Lower leg skin (tissue), 4 donors: ENCODE data around the gene FAXDC2. TPM values are rescaled to one million over a fixed set of nuclear protein-coding genes. Genes with fewer than 3 reads are reported as not detected.

ENCODE experiments used
- DNase-seq, 2 donors: peaks; one replicate each; pipeline ENCODE4 v3.0.0-alpha.2; 2019; ENCODE audit warnings: low spot score in 2 of 2
- H3K4me3 ChIP-seq: fragments of 200-600 bp; sonication (generic); 2 replicates; pipeline ENCODE4 v1.5.1; 2017; ENCODE audit warnings: mild to moderate bottlenecking, low read depth; ENCODE audit not compliant: poor library complexity, severe bottlenecking
- CTCF ChIP-seq, 3 donors: fragments of 450-650 bp; IDR thresholded peaks; one replicate each; pipeline ENCODE4 v1.5.1; 2016; ENCODE audit warnings: antibody characterized with exemption in 3 of 3, mild to moderate bottlenecking in 3 of 3, moderate library complexity in 2 of 3
- POLR2A ChIP-seq, 2 donors: fragments of 450-650 bp; IDR thresholded peaks; one replicate each; pipeline ENCODE4 v1.6.1; 2016 to 2017; ENCODE audit warnings: antibody characterized with exemption in 2 of 2, mild to moderate bottlenecking in 1 of 2, moderate library complexity in 1 of 2
- WGBS, 2 donors: methylation state at CpG; one replicate each; pipeline ENCODE4 v1.1.5; 2018; 5-methylcytosine and 5-hydroxymethylcytosine counted together
- intact Hi-C: fragments of 100-400 bp; cut with DNase I; formaldehyde crosslinking; loops from one replicate; pipeline ENCODE4 v1.15.0; 2023; ENCODE audit warnings: low total_unique reads
- total RNA-seq, 4 donors: library from RNA; depleted of rRNA; stranded (reverse); fragments of >200 nt; gene quantifications; one replicate each; pipeline ENCODE4 v1.1.0, GENCODE V29; 2016

Gene FAXDC2
- total RNA-seq, 4 donors from 2014 or later: 20.2 to 72.8 (median 47.3) TPM

DNA sequence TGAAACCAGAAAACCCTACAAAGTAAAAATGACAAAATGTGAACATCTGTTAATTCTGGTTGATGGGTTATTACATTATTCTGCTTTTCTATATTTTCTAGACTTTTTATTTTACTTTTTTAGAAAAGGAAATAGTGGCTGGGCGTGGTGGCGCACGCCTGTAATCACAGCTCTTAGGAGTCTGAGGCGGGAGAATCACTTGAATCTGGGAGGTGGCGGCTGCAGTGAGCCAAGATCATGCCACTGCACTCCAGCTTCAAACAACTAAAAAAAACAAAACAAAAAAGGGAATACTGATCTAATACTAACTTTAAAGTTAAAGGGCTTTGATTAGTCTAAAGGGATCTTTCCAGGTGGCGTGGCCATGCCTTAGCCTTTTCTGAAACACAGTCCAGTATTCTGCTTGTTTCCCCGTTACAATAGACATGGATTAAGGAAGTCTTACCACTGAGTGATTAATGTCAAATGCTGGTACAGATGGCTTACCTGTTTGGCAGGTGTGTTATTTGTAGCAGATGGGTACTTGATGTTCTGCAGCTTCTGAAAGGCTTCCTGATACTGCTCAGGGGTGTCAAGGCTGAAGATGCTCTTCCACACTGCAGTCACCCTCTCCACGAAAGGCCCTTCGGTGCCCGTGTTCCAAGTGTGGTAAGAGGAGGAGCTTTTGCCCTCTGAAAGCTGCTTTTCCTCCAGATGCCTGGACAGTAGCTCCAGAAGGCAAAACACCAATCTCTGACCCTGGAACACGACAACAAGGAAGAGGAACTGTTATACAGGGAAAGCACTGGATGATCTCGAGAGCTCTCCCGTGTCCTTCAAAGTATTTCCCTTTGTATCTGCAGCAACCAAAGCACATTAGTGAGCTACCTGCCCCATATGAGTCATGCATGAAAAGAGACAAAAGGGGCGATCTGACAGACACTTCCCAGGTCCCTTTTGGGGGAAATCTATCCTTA is 45.5 kb upstream of the FAXDC2 start:
- DNase-seq: peak in 1 of 2 donors; percentile 69
- no peak overlapping the region for H3K4me3 ChIP-seq
- TF ChIP-seq POLR2A (IDR thresholded peaks at IDR 0.05): no peak
- no peak for TF ChIP-seq CTCF (IDR thresholded peaks at IDR 0.05)
- intact Hi-C loops: no loop called here
- WGBS, 2 donors: 87% methylated on average over 14 of the region's 14 CpGs

DNA sequence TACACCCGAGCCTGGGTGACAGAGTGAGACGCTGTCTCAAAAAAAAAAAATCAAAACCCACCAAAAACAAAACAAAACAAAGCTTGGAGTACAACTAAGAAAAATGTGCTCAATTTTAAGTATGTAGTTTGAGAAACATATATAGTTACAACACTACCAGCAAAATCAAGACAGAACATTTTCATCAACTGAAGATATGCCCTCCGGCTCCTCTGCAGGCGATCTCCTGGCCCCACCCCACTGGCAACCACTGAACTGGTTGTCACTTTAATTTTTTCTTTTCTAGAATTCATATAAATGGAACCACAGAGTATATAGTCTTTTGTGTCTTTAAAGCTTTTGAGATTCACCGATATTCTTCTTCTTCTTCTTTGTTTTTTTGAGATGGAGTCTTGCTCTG is 43.0 kb upstream of the FAXDC2 start:
- intact Hi-C loops: no loop called here
- WGBS, 2 donors: 76 to 87% methylated on average over 5 of the region's 5 CpGs
- DNase-seq: no peak
- no peak overlapping the region for H3K4me3 ChIP-seq
- TF ChIP-seq CTCF (IDR thresholded peaks at IDR 0.05) (no peak), POLR2A (IDR thresholded peaks at IDR 0.05) (no peak)

DNA sequence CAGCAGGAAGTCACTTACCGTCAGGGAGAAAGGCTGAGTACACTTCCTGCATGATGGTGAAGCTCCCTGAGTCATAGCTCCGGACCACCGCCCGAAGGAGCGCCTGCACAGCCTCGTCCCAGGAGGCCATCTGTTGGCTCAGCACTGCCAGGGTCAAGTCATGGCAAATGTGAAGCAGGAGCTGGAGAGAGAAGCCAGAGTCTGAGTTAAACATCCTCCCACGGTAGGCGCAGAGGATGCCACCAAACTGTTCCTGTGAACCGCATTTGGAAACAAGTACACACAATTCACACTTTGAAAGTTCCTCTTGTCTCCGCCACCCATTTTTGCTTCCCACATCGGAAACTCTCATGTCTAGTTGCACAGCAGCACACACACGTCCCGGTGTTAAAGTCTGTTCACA is 42.0 kb upstream of the FAXDC2 start:
- DNase-seq: peak in 1 of 2 donors; percentile 74
- WGBS, 2 donors: 73 to 78% methylated on average over 13 of the region's 13 CpGs
- intact Hi-C loops: no loop called here
- no peak for TF ChIP-seq POLR2A (IDR thresholded peaks at IDR 0.05)
- TF ChIP-seq CTCF (IDR thresholded peaks at IDR 0.05): no peak
- no peak overlapping the region for H3K4me3 ChIP-seq

- H3K4me3 ChIP-seq: no peak overlapping the region
- DNase-seq: no peak
- intact Hi-C loops: no loop called here
- WGBS, 2 donors: 89 to 91% methylated on average over 2 of the region's 2 CpGs
- TF ChIP-seq CTCF (IDR thresholded peaks at IDR 0.05) (no peak), POLR2A (IDR thresholded peaks at IDR 0.05) (no peak)
Observed at GRCh38 chr5:154885439-154885838, 35.0 kb upstream of the FAXDC2 start.

- 87 to 88% methylated on average over 8 of the region's 8 CpGs for WGBS, 2 donors
- DNase-seq: peak in 1 of 2 donors; percentile 37
- no peak overlapping the region for H3K4me3 ChIP-seq
- intact Hi-C loops: no loop called here
- TF ChIP-seq CTCF (IDR thresholded peaks at IDR 0.05) (no peak), POLR2A (IDR thresholded peaks at IDR 0.05) (no peak)
Observed at GRCh38 chr5:154884424-154884823, 34.0 kb upstream of the FAXDC2 start.
